Anterior cingulate cortex (tissue), 58 donors: ENCODE results near the gene ARL4D.
"Not testable (repeated sequence)": the region's sequence is repeated elsewhere in the genome, so short reads cannot be mapped to it uniquely, and the experiment has no call there.

Experiments
- DNase-seq, 58 donors: peaks; one replicate each; lab custom pipeline; 2025; lab: John Stamatoyannopoulos, UW

Gene ARL4D

GRCh38 chr17:43398724-43399595 lies at the start of gene ARL4D:
TSS of gene ARL4D (plus strand) at chr17:43398993. CDS start at chr17:43399733, 740 bp downstream.
- peak in 56 of 58 donors; percentile 15 to 93 (median 74) for DNase-seq

- no peak for DNase-seq
These were observed 49.7 kb upstream of the ARL4D start for GRCh38 chr17:43349142-43349541.

GRCh38 chr17:43350888-43351361 lies 47.9 kb upstream of the ARL4D start:
- no peak for DNase-seq

DNA sequence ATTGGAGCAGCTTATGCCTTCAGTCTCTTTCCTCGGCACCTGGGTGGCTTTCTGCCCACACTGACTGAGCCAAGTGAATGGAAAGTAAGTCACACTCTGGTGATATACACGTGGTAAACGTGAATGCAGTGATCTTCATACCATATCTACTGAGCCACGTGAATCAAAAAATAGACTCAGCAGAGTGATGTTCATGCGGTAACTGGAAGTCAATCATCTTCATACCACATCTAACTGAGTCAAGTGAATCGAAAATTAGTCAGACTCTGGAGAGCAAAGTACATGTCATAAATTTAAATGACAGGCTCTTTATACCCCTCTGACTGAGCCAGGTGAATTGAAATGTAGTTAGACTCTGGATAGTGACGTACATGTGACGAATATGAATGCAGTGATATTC lies 47.1 kb upstream of the ARL4D start:
- DNase-seq = no peak

DNA sequence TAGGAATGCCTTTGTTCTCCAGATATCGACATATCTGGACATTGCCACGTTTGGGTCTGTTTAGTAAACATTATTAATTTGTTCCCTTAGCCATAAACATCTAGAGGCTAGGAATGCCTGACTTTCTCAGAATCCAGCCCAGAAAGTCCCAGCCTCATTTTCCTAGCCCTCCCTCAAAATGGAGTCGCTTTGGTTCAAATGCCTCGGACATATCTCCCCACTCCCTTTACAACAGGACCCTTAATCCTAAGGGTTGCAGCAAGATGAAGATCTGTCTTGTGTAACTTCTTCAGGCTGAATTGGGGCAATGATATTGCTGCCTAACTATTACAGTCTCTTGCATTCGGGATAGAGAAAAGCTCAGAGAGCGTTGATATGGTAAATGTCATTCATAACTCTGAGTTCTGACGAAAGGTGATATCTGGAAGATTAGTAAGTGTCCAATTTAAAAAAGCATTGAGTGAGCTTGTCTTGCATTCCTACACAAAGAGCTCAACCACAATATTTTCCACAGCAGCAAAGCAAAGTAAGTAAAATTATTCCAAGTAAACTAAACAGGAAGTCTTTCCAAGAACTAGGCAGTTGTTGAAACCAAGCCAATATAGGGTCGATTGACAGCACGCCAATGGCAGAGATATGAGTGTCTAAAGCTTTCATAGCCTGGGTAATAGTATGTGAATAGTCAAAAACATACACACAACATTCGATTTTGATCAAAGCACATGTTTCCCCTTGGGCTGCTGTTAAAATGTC lies 46.0 kb upstream of the ARL4D start:
- no peak for DNase-seq

DNA sequence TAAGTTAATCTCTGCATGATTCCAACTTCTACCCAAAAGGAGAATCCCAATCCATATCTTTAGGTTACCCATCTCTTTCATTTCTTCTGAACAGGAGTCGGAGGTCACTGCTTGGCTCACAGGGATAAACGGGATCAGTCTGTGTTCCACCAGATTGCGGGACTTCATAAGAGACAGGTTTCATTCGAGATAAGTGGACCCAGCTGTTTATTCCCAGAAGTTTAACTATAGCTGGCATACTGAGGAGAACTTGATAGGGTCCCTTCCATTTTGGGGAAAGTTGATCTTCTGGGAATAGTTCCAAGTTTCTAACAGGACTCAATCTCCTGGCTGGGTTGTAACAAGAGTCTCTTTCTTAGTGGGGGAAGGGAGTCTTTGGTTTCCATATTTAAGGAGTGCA lies 45.4 kb upstream of the ARL4D start:
- DNase-seq = no peak

DNA sequence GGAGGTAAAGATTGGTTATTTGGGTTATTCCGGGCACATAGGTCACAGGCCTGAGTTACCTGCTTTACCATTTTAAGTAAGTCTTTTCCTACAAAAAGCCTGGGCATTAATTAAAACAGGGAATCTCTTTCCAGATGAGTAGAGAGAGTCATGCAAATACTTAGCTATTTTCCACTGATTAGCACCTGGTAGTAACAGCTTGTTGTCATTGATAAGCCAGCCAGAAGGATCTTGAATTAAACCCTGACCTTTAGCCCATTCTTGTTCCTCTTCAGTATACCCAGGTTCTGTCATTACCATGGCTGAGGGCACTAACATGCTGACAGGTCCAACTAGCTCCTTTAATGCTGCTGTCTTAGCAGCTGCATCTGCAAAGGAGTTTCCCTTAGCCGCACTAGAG lies 44.4 kb upstream of the ARL4D start:
- no peak for DNase-seq

GRCh38 chr17:43356450-43356849 lies 42.3 kb upstream of the ARL4D start:
- no peak for DNase-seq

DNA sequence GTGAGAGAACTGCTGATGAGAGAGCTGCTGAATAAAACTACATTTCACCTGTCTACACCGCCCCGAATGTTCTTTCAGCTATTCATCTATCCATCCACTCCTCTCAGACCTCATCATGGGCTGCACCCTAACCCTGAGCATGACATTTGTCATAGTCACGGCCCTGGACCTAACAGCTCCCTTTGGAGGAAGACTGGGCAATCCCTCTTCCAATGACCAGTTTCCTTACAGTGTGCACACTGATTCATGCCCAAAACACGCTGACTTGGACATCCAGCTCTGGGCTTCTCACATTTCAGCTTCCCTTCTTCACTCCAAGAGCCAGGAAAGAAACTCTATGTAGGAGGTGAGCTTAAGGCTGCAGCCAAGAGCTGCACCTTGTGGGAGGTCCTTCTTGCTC lies 41.8 kb upstream of the ARL4D start:
- no peak for DNase-seq

DNA sequence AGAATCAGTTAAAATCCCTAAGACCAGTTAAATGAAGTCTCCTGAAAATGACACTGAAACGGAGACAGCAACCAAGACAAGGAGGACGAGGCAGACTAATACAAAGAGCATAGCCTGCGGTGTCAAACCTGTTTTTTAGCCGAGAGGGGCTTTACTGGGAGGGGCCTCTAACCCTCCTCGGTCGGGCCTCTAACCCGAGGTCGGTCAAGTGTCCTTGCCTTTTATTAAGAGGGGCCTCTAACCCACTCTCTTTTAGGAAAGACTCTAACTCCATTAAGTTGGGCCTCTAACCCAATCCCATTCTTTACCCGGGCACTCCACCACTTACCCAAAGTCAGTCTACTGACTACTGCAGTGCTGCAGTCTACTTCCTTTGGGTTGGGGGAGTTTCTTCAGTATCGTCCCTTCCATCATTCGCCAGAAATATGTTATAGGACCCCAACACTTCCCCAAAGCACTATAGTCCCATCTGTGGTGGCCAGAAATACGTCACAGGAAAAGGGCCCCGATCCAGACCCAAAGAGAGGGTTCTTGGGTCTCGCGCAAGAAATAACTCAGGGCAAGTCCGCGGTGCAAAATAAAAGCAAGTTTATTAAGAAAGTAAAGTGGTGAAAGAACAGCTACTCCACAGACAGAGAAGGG lies 39.2 kb upstream of the ARL4D start:
- DNase-seq = no peak

GRCh38 chr17:43360376-43360738 lies 38.4 kb upstream of the ARL4D start:
- DNase-seq = peak in 8 of 58 donors; percentile 16 to 62 (median 40)

DNA sequence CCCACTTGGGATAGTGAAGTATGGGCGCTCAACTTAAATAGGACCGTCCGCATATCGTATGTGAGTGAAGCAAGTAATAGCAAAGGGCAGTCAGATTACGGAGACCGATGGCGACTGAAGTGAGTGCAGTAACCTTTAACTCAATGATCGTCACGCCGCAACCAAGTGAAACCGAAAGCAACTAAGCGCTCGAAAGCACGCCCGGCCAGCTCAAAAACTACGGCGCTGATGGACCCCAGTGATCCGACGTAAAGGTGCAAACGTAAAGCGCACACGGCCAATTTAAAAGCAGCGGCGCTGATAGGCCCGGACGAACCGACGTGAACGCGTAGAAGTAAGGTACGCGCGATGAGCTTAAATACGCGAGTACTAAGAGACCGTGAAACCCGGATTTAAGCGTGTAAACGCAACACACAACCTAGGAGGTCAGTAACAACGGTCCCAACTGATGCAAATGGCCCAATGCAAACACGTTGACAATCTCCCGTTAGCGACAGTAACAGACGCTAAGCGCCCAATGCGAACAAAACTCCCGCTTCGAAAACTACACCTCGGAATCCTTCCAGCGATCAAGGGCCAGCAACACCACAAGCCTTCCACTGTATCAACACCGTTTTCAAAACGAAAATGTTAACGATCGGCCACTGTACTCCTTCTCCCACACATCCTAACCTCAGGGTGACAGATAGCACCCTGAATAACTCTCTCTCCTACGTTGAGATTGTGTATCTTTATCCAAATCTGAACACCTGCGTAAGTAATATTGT lies 37.9 kb upstream of the ARL4D start:
- peak in 55 of 58 donors; percentile 51 to 98 (median 85) for DNase-seq

DNA sequence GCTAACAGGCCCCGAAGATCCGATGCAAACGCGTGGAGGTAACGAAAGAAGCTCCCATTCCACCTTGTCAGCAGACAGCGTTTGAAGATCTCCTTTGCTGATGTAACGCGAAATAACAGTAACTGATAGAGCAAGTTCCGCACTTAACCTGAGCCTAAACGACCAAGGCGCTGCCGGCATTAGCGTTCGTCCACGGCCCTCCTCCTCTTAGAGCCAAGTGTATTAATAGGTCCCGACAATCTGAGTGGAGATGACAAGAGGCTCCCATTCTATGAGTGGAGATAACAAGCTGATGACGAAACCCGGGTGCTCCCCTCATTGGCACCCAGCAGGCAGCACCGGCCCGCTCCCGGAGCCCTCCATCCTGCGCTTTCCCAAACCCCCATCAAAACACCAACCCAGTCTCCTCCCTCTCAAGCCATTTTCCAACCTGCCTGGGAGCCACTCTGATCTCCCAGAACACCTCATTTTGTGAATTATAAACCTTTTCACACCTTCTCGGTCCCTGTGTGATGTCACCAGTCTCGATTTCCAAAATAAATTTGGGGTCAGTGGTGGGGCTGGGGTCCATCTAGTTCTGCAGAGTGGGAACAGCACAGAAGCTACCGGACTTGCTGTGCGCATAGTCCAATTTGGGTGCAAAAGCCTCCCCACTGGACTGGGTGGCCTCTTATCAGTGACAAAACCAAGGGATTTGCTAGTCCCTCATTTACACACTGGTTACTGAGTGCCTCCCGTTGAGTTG lies 35.4 kb upstream of the ARL4D start:
- no peak for DNase-seq

GRCh38 chr17:43363926-43364285 lies 34.9 kb upstream of the ARL4D start:
- no peak for DNase-seq

DNA sequence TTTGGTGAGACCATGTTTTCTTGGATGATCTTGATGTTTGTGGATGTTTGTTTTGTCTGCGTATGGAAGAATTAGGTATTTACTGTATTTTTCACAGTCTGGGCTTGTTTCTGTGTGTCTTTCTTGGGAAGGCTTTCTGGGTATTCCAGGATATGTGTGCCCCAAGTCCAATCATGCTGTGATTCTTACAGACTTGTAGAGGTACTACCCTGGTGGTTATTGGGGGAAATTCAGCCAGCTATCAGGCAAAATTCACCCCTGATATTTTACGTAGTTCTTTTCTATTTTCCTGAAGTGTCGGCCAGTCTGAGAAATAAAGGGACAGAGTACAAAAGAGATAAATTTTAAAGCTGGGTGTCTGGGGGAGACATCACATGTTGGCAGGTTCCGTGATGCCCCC lies 33.4 kb upstream of the ARL4D start:
- DNase-seq = no peak

DNA sequence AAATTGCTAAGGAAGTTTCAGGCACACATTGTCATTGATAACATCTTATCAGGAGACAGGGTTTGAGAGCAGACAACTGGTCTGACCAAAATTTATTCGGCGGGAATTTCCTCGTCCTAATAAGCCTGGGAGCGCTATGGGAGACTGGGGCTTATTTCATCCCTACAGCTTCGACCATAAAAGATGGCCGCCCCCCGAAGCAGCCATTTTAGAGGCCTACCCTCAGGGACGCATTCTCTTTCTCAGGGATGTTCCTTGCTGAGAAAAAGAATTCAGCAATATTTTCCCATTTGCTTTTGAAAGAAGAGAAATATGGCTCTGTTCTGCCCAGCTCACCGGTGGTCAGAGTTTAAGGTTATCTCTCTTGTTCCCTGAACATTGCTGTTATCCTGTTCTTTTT lies 32.9 kb upstream of the ARL4D start:
- DNase-seq = not testable (repeated sequence)

- DNase-seq = peak in 2 of 58 donors; percentile 23 to 26
These were observed 31.7 kb upstream of the ARL4D start for GRCh38 chr17:43366891-43367736.

DNA sequence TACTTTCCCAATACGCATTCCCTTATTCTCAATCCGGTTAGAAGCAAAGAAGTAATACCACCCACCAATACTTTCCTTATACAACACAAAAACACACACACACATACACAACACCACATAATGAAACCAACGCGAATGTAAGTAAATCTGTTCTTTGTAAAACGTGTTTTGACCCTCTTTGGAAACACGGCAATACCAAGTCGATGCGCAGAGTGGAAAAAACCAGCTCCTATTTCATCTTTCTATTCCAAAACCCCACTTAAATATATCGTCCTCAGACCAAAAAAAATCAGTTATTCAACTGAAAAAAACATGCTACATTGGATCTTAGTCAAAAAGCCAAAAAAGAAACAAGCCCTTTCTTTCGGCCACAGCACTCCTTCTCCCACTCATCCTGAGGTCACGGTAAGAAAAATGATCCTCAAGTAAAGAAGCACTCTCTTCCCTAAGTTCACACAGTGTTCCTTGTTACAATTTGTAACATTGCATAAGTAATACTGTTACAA lies 31.0 kb upstream of the ARL4D start:
- peak in 8 of 58 donors; percentile 6 to 86 (median 56) for DNase-seq
